Testis (tissue), 2 donors: ENCODE results near the gene FZD8.

ENCODE experiments used
- CTCF ChIP-seq, 3 experiments: fragments of 450-650 bp in 2 of 3; fragments of 200-600 bp in 1 of 3; sonication (generic) in 1 of 3; IDR thresholded peaks; one replicate each; pipeline ENCODE4 v1.5.1; 2016 to 2019; ENCODE audit warnings: antibody characterized with exemption in 3 of 3, mild to moderate bottlenecking in 2 of 3, moderate library complexity in 1 of 3
- POLR2A ChIP-seq: fragments of 450-650 bp; IDR thresholded peaks from one replicate; pipeline ENCODE4 v1.6.1; 2017; ENCODE audit warnings: antibody characterized with exemption, mild to moderate bottlenecking, moderate library complexity

- TF ChIP-seq POLR2A (no peak), CTCF (IDR thresholded peaks at IDR 0.05) (no peak)
Observed at GRCh38 chr10:35608328-35608672, 33.8 kb downstream of the FZD8 start.
